Subcutaneous abdominal adipose tissue (tissue), 5 donors: ENCODE data around the gene CAPN15.

ENCODE experiments used
- H3K27ac ChIP-seq: one replicate; pipeline ENCODE4 v1.7.0; 2013; ENCODE audit warnings: low read depth, mild to moderate bottlenecking, inconsistent platforms, low read length, moderate library complexity
- H3K27me3 ChIP-seq, 5 donors: one replicate each; pipeline ENCODE4 v1.7.0; 2013; ENCODE audit warnings: low read length in 5 of 5, inconsistent platforms in 1 of 5; ENCODE audit not compliant: control insufficient read depth in 5 of 5, insufficient read depth in 4 of 5
- H3K36me3 ChIP-seq, 5 donors: one replicate each; pipeline ENCODE4 v1.7.0; 2013; ENCODE audit warnings: low read length in 5 of 5; ENCODE audit not compliant: control insufficient read depth in 5 of 5, insufficient read depth in 5 of 5
- H3K4me1 ChIP-seq, 5 donors: one replicate each; pipeline ENCODE4 v1.7.0; 2013; ENCODE audit warnings: low read length in 5 of 5, mild to moderate bottlenecking in 3 of 5, moderate library complexity in 1 of 5; ENCODE audit not compliant: control insufficient read depth in 5 of 5, insufficient read depth in 5 of 5
- H3K4me3 ChIP-seq, 5 donors: one replicate each; pipeline ENCODE4 v1.7.0; 2013; ENCODE audit warnings: low read length in 5 of 5, low read depth in 1 of 5
- H3K9ac ChIP-seq, 5 donors: one replicate each; pipeline ENCODE4 v1.7.0; 2013; ENCODE audit warnings: low read length in 5 of 5, mild to moderate bottlenecking in 4 of 5, moderate library complexity in 3 of 5
- H3K9me3 ChIP-seq, 5 donors: one replicate each; pipeline ENCODE4 v1.7.0; 2013; ENCODE audit warnings: low read length in 5 of 5; ENCODE audit not compliant: control insufficient read depth in 5 of 5
- donor health status: healthy.
- donor health status: healthy.
- donor health status: healthy.
- donor health status: healthy.
- donor health status: healthy.

Gene CAPN15

GRCh38 chr16:561413-561794, 33.9 kb downstream of the CAPN15 start:
- H3K27me3 ChIP-seq: peaks cover 28 to 44% (median 40%) of the 10 kb centered on the region in 5 donors
- no peak overlapping the region for H3K4me3 ChIP-seq

GRCh38 chr16:561957-562938, 34.7 kb downstream of the CAPN15 start:
- H3K4me1 ChIP-seq: peaks cover under 1 to 24% (median 18%) of the 10 kb centered on the region in 5 donors
- no peak overlapping the region for H3K4me3 ChIP-seq
- no peaks in the 10 kb centered on the region for H3K9me3 ChIP-seq
- no peaks in the 10 kb centered on the region for H3K36me3 ChIP-seq
- H3K27ac ChIP-seq: no peak overlapping the region
- no peak overlapping the region for H3K9ac ChIP-seq
- peaks cover 28 to 42% (median 40%) of the 10 kb centered on the region in 5 donors for H3K27me3 ChIP-seq

More at GRCh38 chr16:561413-561794, 33.9 kb downstream of the CAPN15 start:
- no peaks in the 10 kb centered on the region for H3K36me3 ChIP-seq
- H3K4me1 ChIP-seq: peaks cover 0 to 15% (median 9%) of the 10 kb centered on the region in 5 donors
- no peaks in the 10 kb centered on the region for H3K9me3 ChIP-seq
- H3K27ac ChIP-seq: no peak overlapping the region
- no peak overlapping the region for H3K9ac ChIP-seq

- Histone ChIP-seq H3K4me3 (no peak overlapping the region), H3K36me3 (no peaks in the 10 kb centered on the region), H3K4me1 (peaks cover 1 to 33% (median 25%) of the 10 kb centered on the region in 5 donors), H3K9me3 (no peaks in the 10 kb centered on the region), H3K27ac (no peak overlapping the region), H3K27me3 (peaks cover 28 to 38% (median 34%) of the 10 kb centered on the region in 5 donors), H3K9ac (no peak overlapping the region)
These were observed 35.6 kb downstream of the CAPN15 start for GRCh38 chr16:563072-563644.

GRCh38 chr16:564690-565418, 37.3 kb downstream of the CAPN15 start:
- Histone ChIP-seq H3K27me3 (peaks cover 11 to 22% (median 17%) of the 10 kb centered on the region in 5 donors), H3K27ac (no peak overlapping the region), H3K9me3 (no peaks in the 10 kb centered on the region), H3K4me1 (peaks cover 5 to 39% (median 34%) of the 10 kb centered on the region in 5 donors), H3K36me3 (no peaks in the 10 kb centered on the region), H3K9ac (no peak overlapping the region), H3K4me3 (no peak overlapping the region)

- Histone ChIP-seq H3K4me1 (peaks cover 5 to 46% (median 38%) of the 10 kb centered on the region in 5 donors), H3K36me3 (no peaks in the 10 kb centered on the region), H3K27ac (no peak overlapping the region), H3K4me3 (no peak overlapping the region), H3K27me3 (peaks cover 10 to 22% (median 17%) of the 10 kb centered on the region in 5 donors), H3K9me3 (no peaks in the 10 kb centered on the region), H3K9ac (peak overlapping the region in 1 of 5 donors; percentile 65)
These were observed 38.2 kb downstream of the CAPN15 start for GRCh38 chr16:565419-566330.

- Histone ChIP-seq H3K4me3 (peak within 1 kb of the TSS; percentile 44 to 60 (median 53)), H3K9me3 (no peaks in the 10 kb centered on the region), H3K9ac (peak within 1 kb of the TSS in 4 of 5 donors; percentile 40 to 68 (median 65)), H3K27ac (no peak within 1 kb of the TSS), H3K4me1 (peaks cover 5 to 53% (median 44%) of the 10 kb centered on the region in 5 donors), H3K36me3 (no peaks in the 10 kb centered on the region), H3K27me3 (peaks cover 7 to 13% (median 9%) of the 10 kb centered on the region in 5 donors)
These were observed 39.2 kb downstream of the CAPN15 start, which contains the start of gene NHLRC4 for GRCh38 chr16:566475-567372. NHLRC4 (plus strand) TSS chr16:567005; CDS start chr16:568048, 1,043 bp downstream.

GRCh38 chr16:567373-568256, 40.1 kb downstream of the CAPN15 start:
- H3K27me3 ChIP-seq: peaks cover 0 to 7% (median 4%) of the 10 kb centered on the region in 5 donors
- H3K4me3 ChIP-seq: peak overlapping the region; percentile 44 to 60 (median 53)
- no peaks in the 10 kb centered on the region for H3K9me3 ChIP-seq
- peaks cover 5 to 53% (median 44%) of the 10 kb centered on the region in 5 donors for H3K4me1 ChIP-seq
- peak overlapping the region in 3 of 5 donors; percentile 65 to 68 (median 65) for H3K9ac ChIP-seq
- H3K27ac ChIP-seq: no peak overlapping the region
- H3K36me3 ChIP-seq: no peaks in the 10 kb centered on the region
